Small intestine (tissue), 7 donors: ENCODE data around the gene PLEKHS1. TPM values are rescaled to one million over a fixed set of nuclear protein-coding genes. Genes with fewer than 3 reads are reported as not detected.

Experiments used
- DNase-seq, 2 donors: peaks; one replicate each; pipeline versions ENCODE4 v3.0.0 to v3.0.0-alpha.2; 2013
- FAIRE-seq: peaks from 2 replicates; lab custom pipeline; 2012; peaks lifted over from hg19 to GRCh38; lab: Jason Lieb, UNC
- H3K27ac ChIP-seq, 3 donors: one replicate each; pipeline ENCODE4 v1.5.1; 2013; ENCODE audit warnings: low read length in 2 of 3, mild to moderate bottlenecking in 2 of 3, control low read depth in 1 of 3, inconsistent platforms in 1 of 3, low read depth in 1 of 3, moderate library complexity in 1 of 3
- H3K27me3 ChIP-seq, 3 donors: one replicate each; pipeline ENCODE4 v1.6.1; 2013; ENCODE audit warnings: low read length in 3 of 3, inconsistent platforms in 1 of 3; ENCODE audit not compliant: control insufficient read depth in 3 of 3, insufficient read depth in 3 of 3
- H3K36me3 ChIP-seq, 3 donors: one replicate each; pipeline ENCODE4 v1.6.1; 2013; ENCODE audit warnings: low read length in 3 of 3, inconsistent platforms in 1 of 3, low read depth in 1 of 3, mild to moderate bottlenecking in 1 of 3, moderate library complexity in 1 of 3; ENCODE audit not compliant: control insufficient read depth in 3 of 3, insufficient read depth in 2 of 3
- H3K4me1 ChIP-seq, 3 donors: one replicate each; pipeline ENCODE4 v1.6.1; 2013; ENCODE audit warnings: low read length in 2 of 3, inconsistent platforms in 1 of 3, low read depth in 1 of 3, mild to moderate bottlenecking in 1 of 3, moderate library complexity in 1 of 3; ENCODE audit not compliant: control insufficient read depth in 3 of 3, insufficient read depth in 2 of 3
- H3K4me3 ChIP-seq, 3 donors: one replicate each; pipeline ENCODE4 v1.5.1; 2013; ENCODE audit warnings: low read length in 3 of 3, control low read depth in 1 of 3, inconsistent platforms in 1 of 3, low read depth in 1 of 3, mild to moderate bottlenecking in 1 of 3, moderate library complexity in 1 of 3
- H3K9me3 ChIP-seq, 2 donors: one replicate each; pipeline ENCODE4 v1.6.1; 2013; ENCODE audit warnings: low read depth in 1 of 2, low read length in 1 of 2; ENCODE audit not compliant: control insufficient read depth in 2 of 2, insufficient read depth in 1 of 2
- WGBS, 3 donors: extraction: QIAGEN DNeasy Blood & Tissue Kit; methylation state at CpG; one replicate each; pipeline ENCODE4 v1.1.7; 2013; 5-methylcytosine and 5-hydroxymethylcytosine counted together
- polyA plus RNA-seq, 4 donors: library from polyadenylated mRNA; stranded (reverse) in 3 of 4; unstranded in 1 of 4; fragments of 200-250 nt in 3 of 4; fragments of 120-200 nt in 1 of 4; gene quantifications; one replicate each; pipeline versions ENCODE4 v1.2.1 to v1.2.3, GENCODE V29; 2013
- donor health status: healthy with polysubstance abuse.
- donor health status: control.
- donor health status: control.
- donor health status: Bipolar disorder and iron deficiency.
- donor health status: healthy.

The PLEKHS1 gene
- polyA plus RNA-seq, 4 donors = 23.1 to 60.0 (median 39.8) TPM

GRCh38 chr10:113712755-113713639 lies 38.5 kb upstream of the PLEKHS1 start:
- H3K4me1 ChIP-seq = peaks cover 0 to 5% (median 2%) of the 10 kb centered on the region in 3 donors
- no peaks in the 10 kb centered on the region for H3K27me3 ChIP-seq
- DNase-seq = no peak
- no peak for FAIRE-seq
- H3K4me3 ChIP-seq = no peak overlapping the region
- no peaks in the 10 kb centered on the region for H3K9me3 ChIP-seq
- H3K27ac ChIP-seq = no peak overlapping the region
- peaks cover 0 to 40% (median 6%) of the 10 kb centered on the region in 3 donors for H3K36me3 ChIP-seq
- WGBS, 3 donors = 58 to 73% (median 65%) methylated on average over 8 of the region's 8 CpGs

- FAIRE-seq (no peak), DNase-seq (peak in 1 of 2 donors; percentile 45)
- H3K36me3 ChIP-seq = peaks cover 0 to 40% (median 6%) of the 10 kb centered on the region in 3 donors
- no peak overlapping the region for H3K27ac ChIP-seq
- no peaks in the 10 kb centered on the region for H3K9me3 ChIP-seq
- no peaks in the 10 kb centered on the region for H3K27me3 ChIP-seq
- no peak overlapping the region for H3K4me3 ChIP-seq
- peaks cover 0 to 5% (median 2%) of the 10 kb centered on the region in 3 donors for H3K4me1 ChIP-seq
- 18 to 54% (median 53%) methylated on average over 2 of the region's 2 CpGs for WGBS, 3 donors
These were observed 37.9 kb upstream of the PLEKHS1 start for GRCh38 chr10:113713640-113713982.

- no peak for DNase-seq
- no peak for FAIRE-seq
- Histone ChIP-seq H3K4me3 (no peak overlapping the region), H3K27ac (no peak overlapping the region), H3K36me3 (peaks cover 0 to 45% (median 12%) of the 10 kb centered on the region in 3 donors), H3K27me3 (no peaks in the 10 kb centered on the region), H3K9me3 (no peaks in the 10 kb centered on the region), H3K4me1 (no peaks in the 10 kb centered on the region)
- 66 to 86% (median 75%) methylated on average over 2 of the region's 2 CpGs for WGBS, 3 donors
These were observed 35.2 kb upstream of the PLEKHS1 start for GRCh38 chr10:113716109-113716910.

- Histone ChIP-seq H3K36me3 (peaks cover 2 to 56% (median 16%) of the 10 kb centered on the region in 3 donors), H3K4me3 (no peak overlapping the region), H3K27ac (no peak overlapping the region), H3K27me3 (no peaks in the 10 kb centered on the region), H3K4me1 (no peaks in the 10 kb centered on the region), H3K9me3 (no peaks in the 10 kb centered on the region)
- WGBS, 3 donors = 88 to 92% (median 89%) methylated on average over 21 of the region's 21 CpGs
- DNase-seq (peak; percentile 34 to 69), FAIRE-seq (no peak)
These were observed 32.3 kb upstream of the PLEKHS1 start for GRCh38 chr10:113718969-113719822.

- DNase-seq = no peak
- H3K36me3 ChIP-seq = peaks cover 6 to 48% (median 20%) of the 10 kb centered on the region in 3 donors
- H3K9me3 ChIP-seq = no peaks in the 10 kb centered on the region
- 86 to 90% (median 88%) methylated on average over 8 of the region's 8 CpGs for WGBS, 3 donors
- no peak overlapping the region for H3K27ac ChIP-seq
- H3K27me3 ChIP-seq = no peaks in the 10 kb centered on the region
- FAIRE-seq = no peak
- no peaks in the 10 kb centered on the region for H3K4me1 ChIP-seq
- no peak overlapping the region for H3K4me3 ChIP-seq
These were observed 31.1 kb upstream of the PLEKHS1 start for GRCh38 chr10:113720386-113720785.

- 88 to 91% (median 90%) methylated on average over 9 of the region's 9 CpGs for WGBS, 3 donors
- peaks cover 0 to 3% (median 0%) of the 10 kb centered on the region in 3 donors for H3K4me1 ChIP-seq
- no peak overlapping the region for H3K4me3 ChIP-seq
- peaks cover 10 to 20% (median 19%) of the 10 kb centered on the region in 3 donors for H3K36me3 ChIP-seq
- FAIRE-seq (no peak), DNase-seq (no peak)
- H3K27ac ChIP-seq = no peak overlapping the region
- no peaks in the 10 kb centered on the region for H3K27me3 ChIP-seq
- H3K9me3 ChIP-seq = peaks cover 0 to 7% of the 10 kb centered on the region in 2 donors
These were observed 19.2 kb upstream of the PLEKHS1 start for GRCh38 chr10:113732160-113732881.

- Histone ChIP-seq H3K36me3 (peaks cover 10 to 18% (median 17%) of the 10 kb centered on the region in 3 donors), H3K27me3 (no peaks in the 10 kb centered on the region), H3K4me3 (no peak overlapping the region), H3K27ac (no peak overlapping the region), H3K4me1 (peaks cover 0 to 3% (median 0%) of the 10 kb centered on the region in 3 donors), H3K9me3 (peaks cover 0 to 7% of the 10 kb centered on the region in 2 donors)
- no peak for FAIRE-seq
- DNase-seq = no peak
- WGBS, 3 donors = 73 to 76% (median 75%) methylated on average over 4 of the region's 4 CpGs
These were observed 18.5 kb upstream of the PLEKHS1 start for GRCh38 chr10:113732966-113733365.
